Measurements from ENCODE around the gene CDK14. TPM values are rescaled to one million over a fixed set of nuclear protein-coding genes. Genes with fewer than 3 reads are reported as not detected.

Gene CDK14
- polyA plus RNA-seq, 1 donor from 2014 or later, result 25.1 TPM

DNA sequence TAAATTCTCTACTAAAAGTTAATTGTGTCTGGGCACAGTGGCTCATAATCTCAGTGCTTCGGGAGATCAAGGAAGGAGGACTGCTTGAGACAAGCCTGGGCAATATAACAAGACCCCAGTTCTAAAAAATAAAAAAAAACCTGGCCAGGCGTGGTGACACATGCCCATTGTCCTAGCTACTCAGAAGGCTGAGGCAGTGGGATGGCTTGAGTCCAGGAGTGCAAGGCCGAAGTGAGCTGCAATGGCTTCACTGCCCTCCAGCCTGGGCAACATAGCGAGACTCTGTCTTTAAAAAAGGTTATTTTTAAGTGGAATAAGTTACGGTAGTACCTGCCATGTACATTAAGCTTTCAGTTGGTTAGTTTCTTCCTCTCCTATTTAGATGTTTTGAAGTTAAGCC, 28.9 kb downstream of the CDK14 start:
- H4K20me1 ChIP-seq (ENCODE audit: insufficient read depth), result no peaks in the 10 kb centered on the region
- H3K9me2 ChIP-seq (ENCODE audit: insufficient read depth, low read length), result no peaks in the 10 kb centered on the region
- no peaks in the 10 kb centered on the region for H3K79me2 ChIP-seq (replicated peaks; ENCODE audit: insufficient read depth, low read length)
- H3F3A ChIP-seq (ENCODE audit: insufficient read depth, low read length, poor library complexity, severe bottlenecking), result no peaks in the 10 kb centered on the region
- no peaks in the 10 kb centered on the region for H3K27me3 ChIP-seq (ENCODE audit: insufficient read depth, low read depth, low read length)
- H3K9me3 ChIP-seq (ENCODE audit: low read length), result no peaks in the 10 kb centered on the region
- TF ChIP-seq SMC3 (conservative IDR thresholded peaks at IDR 0.05; ENCODE audit: poor library complexity) (no peak), EP300 (conservative IDR thresholded peaks at IDR 0.05; ENCODE audit: poor library complexity, severe bottlenecking) (no peak), MXI1 (conservative IDR thresholded peaks at IDR 0.05; ENCODE audit: poor library complexity, severe bottlenecking) (no peak), EZH2 (IDR thresholded peaks at IDR 0.05; ENCODE audit: borderline replicate concordance, insufficient read depth, low read length, poor library complexity, severe bottlenecking) (no peak), CTCF (IDR thresholded peaks at IDR 0.05; ENCODE audit: poor library complexity, severe bottlenecking) (no peak), TAF1 (IDR thresholded peaks at IDR 0.05; ENCODE audit: low read depth) (no peak), RAD21 (conservative IDR thresholded peaks at IDR 0.05) (no peak), POLR2AphosphoS5 (IDR thresholded peaks at IDR 0.05) (no peak)
- TF ChIP-seq, protein P1, sequence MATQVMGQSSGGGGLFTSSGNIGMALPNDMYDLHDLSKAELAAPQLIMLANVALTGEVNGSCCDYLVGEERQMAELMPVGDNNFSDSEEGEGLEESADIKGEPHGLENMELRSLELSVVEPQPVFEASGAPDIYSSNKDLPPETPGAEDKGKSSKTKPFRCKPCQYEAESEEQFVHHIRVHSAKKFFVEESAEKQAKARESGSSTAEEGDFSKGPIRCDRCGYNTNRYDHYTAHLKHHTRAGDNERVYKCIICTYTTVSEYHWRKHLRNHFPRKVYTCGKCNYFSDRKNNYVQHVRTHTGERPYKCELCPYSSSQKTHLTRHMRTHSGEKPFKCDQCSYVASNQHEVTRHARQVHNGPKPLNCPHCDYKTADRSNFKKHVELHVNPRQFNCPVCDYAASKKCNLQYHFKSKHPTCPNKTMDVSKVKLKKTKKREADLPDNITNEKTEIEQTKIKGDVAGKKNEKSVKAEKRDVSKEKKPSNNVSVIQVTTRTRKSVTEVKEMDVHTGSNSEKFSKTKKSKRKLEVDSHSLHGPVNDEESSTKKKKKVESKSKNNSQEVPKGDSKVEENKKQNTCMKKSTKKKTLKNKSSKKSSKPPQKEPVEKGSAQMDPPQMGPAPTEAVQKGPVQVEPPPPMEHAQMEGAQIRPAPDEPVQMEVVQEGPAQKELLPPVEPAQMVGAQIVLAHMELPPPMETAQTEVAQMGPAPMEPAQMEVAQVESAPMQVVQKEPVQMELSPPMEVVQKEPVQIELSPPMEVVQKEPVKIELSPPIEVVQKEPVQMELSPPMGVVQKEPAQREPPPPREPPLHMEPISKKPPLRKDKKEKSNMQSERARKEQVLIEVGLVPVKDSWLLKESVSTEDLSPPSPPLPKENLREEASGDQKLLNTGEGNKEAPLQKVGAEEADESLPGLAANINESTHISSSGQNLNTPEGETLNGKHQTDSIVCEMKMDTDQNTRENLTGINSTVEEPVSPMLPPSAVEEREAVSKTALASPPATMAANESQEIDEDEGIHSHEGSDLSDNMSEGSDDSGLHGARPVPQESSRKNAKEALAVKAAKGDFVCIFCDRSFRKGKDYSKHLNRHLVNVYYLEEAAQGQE (IDR thresholded peaks at IDR 0.05; ENCODE audit: borderline replicate concordance), result no peak
- H3K27ac ChIP-seq (ENCODE audit: low read length), result no peak overlapping the region
- H3K4me3 ChIP-seq (ENCODE audit: low read length), result no peak overlapping the region
- no peak overlapping the region for H3K4me2 ChIP-seq (ENCODE audit: low read length)
- no peak overlapping the region for H2AFZ ChIP-seq (ENCODE audit: low read depth, low read length)
- H3K36me3 ChIP-seq (ENCODE audit: insufficient read depth, low read length), result no peaks in the 10 kb centered on the region
- no peak overlapping the region for H3K9ac ChIP-seq (ENCODE audit: low read length)

GRCh38 chr7:90625562-90625961, 29.4 kb downstream of the CDK14 start:
- H3K9me3 ChIP-seq (ENCODE audit: low read length), result no peaks in the 10 kb centered on the region
- no peaks in the 10 kb centered on the region for H3K9me2 ChIP-seq (ENCODE audit: insufficient read depth, low read length)
- no peak overlapping the region for H3K4me2 ChIP-seq (ENCODE audit: low read length)
- no peak overlapping the region for H3K27ac ChIP-seq (ENCODE audit: low read length)
- no peaks in the 10 kb centered on the region for H4K20me1 ChIP-seq (ENCODE audit: insufficient read depth)
- H3K36me3 ChIP-seq (ENCODE audit: insufficient read depth, low read length), result no peaks in the 10 kb centered on the region
- no peak overlapping the region for H3K9ac ChIP-seq (ENCODE audit: low read length)
- TF ChIP-seq POLR2AphosphoS5 (IDR thresholded peaks at IDR 0.05) (no peak), RAD21 (conservative IDR thresholded peaks at IDR 0.05) (no peak), EZH2 (IDR thresholded peaks at IDR 0.05; ENCODE audit: borderline replicate concordance, insufficient read depth, low read length, poor library complexity, severe bottlenecking) (no peak), EP300 (conservative IDR thresholded peaks at IDR 0.05; ENCODE audit: poor library complexity, severe bottlenecking) (no peak)
- no peak overlapping the region for H3K4me3 ChIP-seq (ENCODE audit: low read length)
- H3F3A ChIP-seq (ENCODE audit: insufficient read depth, low read length, poor library complexity, severe bottlenecking), result no peaks in the 10 kb centered on the region
- no peaks in the 10 kb centered on the region for H3K79me2 ChIP-seq (replicated peaks; ENCODE audit: insufficient read depth, low read length)
- H2AFZ ChIP-seq (ENCODE audit: low read depth, low read length), result no peak overlapping the region
- H3K27me3 ChIP-seq (ENCODE audit: insufficient read depth, low read depth, low read length), result no peaks in the 10 kb centered on the region
